ENCODE data around the gene CADM1. TPM values are rescaled to one million over a fixed set of nuclear protein-coding genes. Genes with fewer than 3 reads are reported as not detected.

Gene CADM1
- total and polyA plus RNA-seq, 10 of the 15 experiments (the other 5 are each of a cell fraction or from before 2014, with no cell fraction given), result 0.03 to 0.48 (median 0.15) TPM; not detected in 3

GRCh38 chr11:115126515-115127208 lies 377.6 kb downstream of the CADM1 start:
- in situ Hi-C loops (cut with MboI) (no loop called here), intact Hi-C loops (cut with micrococcal nuclease; ENCODE audit: unreplicated experiment) (no loop called here)
- H3K27ac ChIP-seq (ENCODE audit: control insufficient read depth, insufficient read depth), result no peak overlapping the region
- no peak for ATAC-seq
- 0 out of 4 replicates have a peak, but pooled peaks cover 0 to 4% of the 10 kb centered on the region in 2 experiments for H3K27me3 ChIP-seq (replicated peaks in 1 of 2; ENCODE audit: control insufficient read depth in 2 of 2, insufficient read depth in 2 of 2, low read length in 1 of 2)
- no peaks in the 10 kb centered on the region; the same call in 1 of the 3 replicates for H3K9me3 ChIP-seq (replicated peaks; ENCODE audit: control insufficient read depth, insufficient read depth, low read length)
- no peaks in the 10 kb centered on the region for H3K79me2 ChIP-seq (ENCODE audit: control insufficient read depth, insufficient read depth, low read length)
- H2AFZ ChIP-seq (ENCODE audit: control insufficient read depth, low read depth, low read length), result no peak overlapping the region
- 34% methylated on average over 10 of the region's 10 CpGs for WGBS (ENCODE audit: insufficient coverage, insufficient replicate concordance, low lambda C conversion rate, missing lambda C conversion rate)
- H3K36me3 ChIP-seq (ENCODE audit: control insufficient read depth in 2 of 2, insufficient read depth in 2 of 2, low read length in 1 of 2), result no peaks in the 10 kb centered on the region
- no peak for DNase-seq (ENCODE audit: low read depth, low spot score)
- H3K4me3 ChIP-seq, result no peak overlapping the region
- H3K4me2 ChIP-seq (ENCODE audit: control insufficient read depth, insufficient read depth), result no peak overlapping the region
- ChIA-PET RAD21 (ENCODE audit: unreplicated experiment) (no interaction called here), POLR2A (no interaction called here), CTCF (interaction anchor here (1.2 kb wide), 1 partner anchor 22 kb away, joined by 3 read pairs; no protein-coding TSS in a partner anchor), SMC1A (ENCODE audit: uncharacterized antibody, unreplicated experiment) (no interaction called here)
- no peaks in the 10 kb centered on the region for H4K20me1 ChIP-seq (ENCODE audit: control insufficient read depth, insufficient read depth)
- no peaks in the 10 kb centered on the region for H3K4me1 ChIP-seq (ENCODE audit: control insufficient read depth, insufficient read depth, low read length)
- BruUV-seq (replicated peaks), result no TSS peak
- no peak for FAIRE-seq
- no peak overlapping the region for H3K9ac ChIP-seq (ENCODE audit: control insufficient read depth, insufficient read depth, low read length)
- no peak for TF ChIP-seq MTA2 (IDR thresholded peaks at IDR 0.05; ENCODE audit: low read depth)
- TF ChIP-seq RUNX3 (IDR thresholded peaks at IDR 0.05; ENCODE audit: low read length), result no peak
- no peak for TF ChIP-seq CHD2 (IDR thresholded peaks at IDR 0.05; ENCODE audit: borderline replicate concordance, low read depth, low read length)
- TF ChIP-seq POU2F2 (IDR thresholded peaks at IDR 0.05; ENCODE audit: borderline replicate concordance, low read depth, low read length), result no peak
- no peak for TF ChIP-seq ZBED1 (IDR thresholded peaks at IDR 0.05; ENCODE audit: borderline replicate concordance)
- TF ChIP-seq PAX8 (IDR thresholded peaks at IDR 0.05), result no peak
- TF ChIP-seq CBFB (IDR thresholded peaks at IDR 0.05; ENCODE audit: low read depth), result no peak
- no peak for TF ChIP-seq STAT3 (IDR thresholded peaks at IDR 0.05; ENCODE audit: low read depth, low read length)
- no peak for TF ChIP-seq KLF5 (IDR thresholded peaks at IDR 0.05; ENCODE audit: partially characterized antibody)
- TF ChIP-seq, protein P1, sequence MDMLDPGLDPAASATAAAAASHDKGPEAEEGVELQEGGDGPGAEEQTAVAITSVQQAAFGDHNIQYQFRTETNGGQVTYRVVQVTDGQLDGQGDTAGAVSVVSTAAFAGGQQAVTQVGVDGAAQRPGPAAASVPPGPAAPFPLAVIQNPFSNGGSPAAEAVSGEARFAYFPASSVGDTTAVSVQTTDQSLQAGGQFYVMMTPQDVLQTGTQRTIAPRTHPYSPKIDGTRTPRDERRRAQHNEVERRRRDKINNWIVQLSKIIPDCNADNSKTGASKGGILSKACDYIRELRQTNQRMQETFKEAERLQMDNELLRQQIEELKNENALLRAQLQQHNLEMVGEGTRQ (IDR thresholded peaks at IDR 0.05; ENCODE audit: borderline replicate concordance, low read depth, low read length), result no peak
- no peak for TF ChIP-seq HDAC6 (IDR thresholded peaks at IDR 0.05; ENCODE audit: unreplicated experiment)
- no peak for TF ChIP-seq ASH2L (IDR thresholded peaks at IDR 0.05; ENCODE audit: borderline replicate concordance, low read depth)
- TF ChIP-seq NFIC (IDR thresholded peaks at IDR 0.05; ENCODE audit: low read depth, low read length), result no peak
- no peak for TF ChIP-seq CEBPZ (IDR thresholded peaks at IDR 0.05; ENCODE audit: low read depth, low read length)
- TF ChIP-seq BACH1 (IDR thresholded peaks at IDR 0.05; ENCODE audit: borderline replicate concordance), result no peak
- TF ChIP-seq, protein P2, sequence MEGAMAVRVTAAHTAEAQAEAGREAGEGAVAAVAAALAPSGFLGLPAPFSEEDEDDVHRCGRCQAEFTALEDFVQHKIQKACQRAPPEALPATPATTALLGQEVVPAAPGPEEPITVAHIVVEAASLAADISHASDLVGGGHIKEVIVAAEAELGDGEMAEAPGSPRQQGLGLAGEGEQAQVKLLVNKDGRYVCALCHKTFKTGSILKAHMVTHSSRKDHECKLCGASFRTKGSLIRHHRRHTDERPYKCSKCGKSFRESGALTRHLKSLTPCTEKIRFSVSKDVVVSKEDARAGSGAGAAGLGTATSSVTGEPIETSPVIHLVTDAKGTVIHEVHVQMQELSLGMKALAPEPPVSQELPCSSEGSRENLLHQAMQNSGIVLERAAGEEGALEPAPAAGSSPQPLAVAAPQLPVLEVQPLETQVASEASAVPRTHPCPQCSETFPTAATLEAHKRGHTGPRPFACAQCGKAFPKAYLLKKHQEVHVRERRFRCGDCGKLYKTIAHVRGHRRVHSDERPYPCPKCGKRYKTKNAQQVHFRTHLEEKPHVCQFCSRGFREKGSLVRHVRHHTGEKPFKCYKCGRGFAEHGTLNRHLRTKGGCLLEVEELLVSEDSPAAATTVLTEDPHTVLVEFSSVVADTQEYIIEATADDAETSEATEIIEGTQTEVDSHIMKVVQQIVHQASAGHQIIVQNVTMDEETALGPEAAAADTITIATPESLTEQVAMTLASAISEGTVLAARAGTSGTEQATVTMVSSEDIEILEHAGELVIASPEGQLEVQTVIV (IDR thresholded peaks at IDR 0.05; ENCODE audit: borderline replicate concordance, partially characterized antibody), result no peak
- no peak for TF ChIP-seq GATAD2B (conservative IDR thresholded peaks at IDR 0.05; ENCODE audit: low read depth)
- no peak for TF ChIP-seq FOS (IDR thresholded peaks at IDR 0.05; ENCODE audit: borderline replicate concordance, extremely low read depth, insufficient read length)
